HEK293T (cell line): ENCODE measurements around the gene PTPRM.

Experiments
- CTCF ChIA-PET: fragments of 350-600 bp; formaldehyde crosslinking; extraction: SDS; loops from one replicate; lab custom pipeline; 2021; ENCODE audit warnings: antibody characterized with exemption, inconsistent platforms; lab: Yijun Ruan, JAX
- POLR2A ChIA-PET: fragments of 350-600 bp; formaldehyde crosslinking; extraction: SDS; loops from one replicate; lab custom pipeline; 2020; ENCODE audit warnings: antibody characterized with exemption, inconsistent platforms; lab: Yijun Ruan, JAX
- DNase-seq: peaks from one replicate; pipeline ENCODE4 v3.0.0; 2012; ENCODE audit warnings: mixed read lengths; ENCODE audit errors: extremely low spot score
- ARNT ChIP-seq: fragments of 450-650 bp; IDR thresholded peaks from 2 replicates; pipeline ENCODE4 v1.6.1; 2017; ENCODE audit warnings: mild to moderate bottlenecking
- BHLHE40 ChIP-seq: fragments of 450-650 bp; IDR thresholded peaks from 2 replicates; pipeline ENCODE4 v1.6.1; 2016; ENCODE audit warnings: mild to moderate bottlenecking, moderate library complexity, borderline replicate concordance
- CTBP1 ChIP-seq: fragments of 450-650 bp; IDR thresholded peaks from 2 replicates; pipeline ENCODE4 v1.6.1; 2016; ENCODE audit warnings: borderline replicate concordance
- ELF4 ChIP-seq: fragments of 450-650 bp; IDR thresholded peaks from 2 replicates; pipeline ENCODE4 v1.6.1; 2017; ENCODE audit warnings: antibody characterized with exemption
- FOXA1 ChIP-seq: fragments of 450-650 bp; IDR thresholded peaks from 2 replicates; pipeline ENCODE4 v1.6.1; 2016; ENCODE audit warnings: mild to moderate bottlenecking
- FOXK2 ChIP-seq: fragments of 450-650 bp; IDR thresholded peaks from 2 replicates; pipeline ENCODE4 v1.6.1; 2016; ENCODE audit warnings: mild to moderate bottlenecking
- FOXM1 ChIP-seq: fragments of 450-650 bp; IDR thresholded peaks from 2 replicates; pipeline ENCODE4 v1.6.1; 2017; ENCODE audit warnings: mild to moderate bottlenecking, borderline replicate concordance
- HDGF ChIP-seq: fragments of 450-650 bp; IDR thresholded peaks from 2 replicates; pipeline ENCODE4 v1.6.1; 2017; ENCODE audit warnings: antibody characterized with exemption, borderline replicate concordance
- L3MBTL2 ChIP-seq: fragments of 450-650 bp; conservative IDR thresholded peaks from 2 replicates; pipeline ENCODE4 v1.6.1; 2016; ENCODE audit warnings: mild to moderate bottlenecking
- LEF1 ChIP-seq: fragments of 450-650 bp; IDR thresholded peaks from 2 replicates; pipeline ENCODE4 v1.6.1; 2017; ENCODE audit warnings: mild to moderate bottlenecking, borderline replicate concordance
- NFRKB ChIP-seq: fragments of 450-650 bp; IDR thresholded peaks from 2 replicates; pipeline ENCODE4 v1.6.1; 2016; ENCODE audit warnings: mild to moderate bottlenecking, moderate library complexity
- PKNOX1 ChIP-seq: fragments of 450-650 bp; IDR thresholded peaks from 2 replicates; pipeline ENCODE4 v1.6.1; 2016
- SP1 ChIP-seq: fragments of 450-650 bp; IDR thresholded peaks from 2 replicates; pipeline ENCODE4 v1.6.1; 2017
- SUZ12 ChIP-seq: fragments of 450-650 bp; IDR thresholded peaks from 2 replicates; pipeline ENCODE4 v1.6.1; 2016; ENCODE audit warnings: mild to moderate bottlenecking
- TARDBP ChIP-seq: fragments of 450-650 bp; IDR thresholded peaks from 2 replicates; pipeline ENCODE4 v1.6.1; 2016
- ZNF384 ChIP-seq: fragments of 450-650 bp; IDR thresholded peaks from 2 replicates; pipeline ENCODE4 v1.6.1; 2016

Gene PTPRM

GRCh38 chr18:7619676-7620075 is 52.6 kb downstream of the PTPRM start:
- no peak for DNase-seq

GRCh38 chr18:7622721-7623120 is 55.6 kb downstream of the PTPRM start:
- ChIA-PET CTCF (no interaction called here), POLR2A (no interaction called here)
- DNase-seq: no peak
- no peak for TF ChIP-seq ZNF384

More at GRCh38 chr18:7619676-7620075, 52.6 kb downstream of the PTPRM start:
- POLR2A ChIA-PET: no interaction called here
- TF ChIP-seq FOXM1: no peak
- TF ChIP-seq LEF1: no peak
- TF ChIP-seq TARDBP: no peak
- TF ChIP-seq ARNT: no peak
- no peak for TF ChIP-seq NFRKB
- no peak for TF ChIP-seq CTBP1
- TF ChIP-seq BHLHE40: no peak
- TF ChIP-seq ZNF384: no peak
- no peak for TF ChIP-seq FOXA1
- TF ChIP-seq PKNOX1: no peak
- TF ChIP-seq SP1: no peak
- TF ChIP-seq HDGF: no peak
- TF ChIP-seq ELF4: no peak
- TF ChIP-seq FOXK2: no peak
- no peak for TF ChIP-seq SUZ12
- CTCF ChIA-PET: interaction anchor here (1.6 kb wide), 1 partner anchor 12 kb away, joined by 3 read pairs; no protein-coding TSS in a partner anchor

- DNase-seq: no peak
- no peak for TF ChIP-seq TARDBP
- TF ChIP-seq ARNT: no peak
- no peak for TF ChIP-seq BHLHE40
- TF ChIP-seq ZNF384: no peak
- TF ChIP-seq SUZ12: no peak
- no peak for TF ChIP-seq PKNOX1
- TF ChIP-seq CTBP1: no peak
- ChIA-PET POLR2A (no interaction called here), CTCF (no interaction called here)
Observed at GRCh38 chr18:7623681-7624080, 56.6 kb downstream of the PTPRM start.

- DNase-seq: no peak
- TF ChIP-seq BHLHE40: no peak
- ChIA-PET CTCF (interaction anchor here (0.6 kb wide), 1 partner anchor 586 kb away, joined by 3 read pairs; no protein-coding TSS in a partner anchor), POLR2A (no interaction called here)
Observed at GRCh38 chr18:7624697-7625096, 57.6 kb downstream of the PTPRM start.

- TF ChIP-seq CTBP1: no peak
- TF ChIP-seq HDGF: no peak
- no peak for TF ChIP-seq ELF4
- DNase-seq: no peak
- ChIA-PET POLR2A (no interaction called here), CTCF (interaction anchor here (0.7 kb wide), 1 partner anchor 170 kb away, joined by 3 read pairs; no protein-coding TSS in a partner anchor)
Observed at GRCh38 chr18:7626175-7626921, 59.2 kb downstream of the PTPRM start.

- ChIA-PET POLR2A (no interaction called here), CTCF (interaction anchor here (0.7 kb wide), 1 partner anchor 170 kb away, joined by 3 read pairs; no protein-coding TSS in a partner anchor)
- no peak for DNase-seq
- TF ChIP-seq FOXA1 (no peak), L3MBTL2 (no peak), SP1 (no peak), NFRKB (no peak), SUZ12 (no peak), HDGF (no peak), LEF1 (no peak), FOXK2 (no peak), TARDBP (no peak)
Observed at GRCh38 chr18:7626922-7627440, 59.9 kb downstream of the PTPRM start.

- ChIA-PET POLR2A (no interaction called here), CTCF (no interaction called here)
- DNase-seq: no peak
- TF ChIP-seq CTBP1 (no peak), ARNT (no peak), L3MBTL2 (no peak), FOXK2 (no peak), PKNOX1 (no peak), ELF4 (no peak), LEF1 (no peak), SP1 (no peak), ZNF384 (no peak), FOXM1 (no peak), NFRKB (no peak), BHLHE40 (no peak), SUZ12 (no peak), HDGF (no peak), FOXA1 (no peak), TARDBP (no peak)
Observed at GRCh38 chr18:7629416-7629815, 62.3 kb downstream of the PTPRM start.
